HPDE6-E6E7 (cell line): Measurements from ENCODE around the gene ILF3.

Source experiments
- DNase-seq: peaks from one replicate; pipeline ENCODE4 v3.0.0; 2011; ENCODE audit warnings: missing footprints; ENCODE audit errors: extremely low spot score

Gene ILF3

GRCh38 chr19:10695401-10696398 lies 41.6 kb downstream of the ILF3 start:
- peak; percentile 93 for DNase-seq

- DNase-seq: no peak
Measured at GRCh38 chr19:10699650-10700335, 45.6 kb downstream of the ILF3 start.

GRCh38 chr19:10701955-10702525 lies 47.9 kb downstream of the ILF3 start:
- DNase-seq: no peak

GRCh38 chr19:10706990-10707389 lies 52.8 kb downstream of the ILF3 start:
- no peak for DNase-seq

GRCh38 chr19:10707440-10707839 lies 53.3 kb downstream of the ILF3 start:
- no peak for DNase-seq

GRCh38 chr19:10708291-10708690 lies 54.1 kb downstream of the ILF3 start:
- DNase-seq: no peak

- DNase-seq: no peak
Measured at GRCh38 chr19:10712045-10712444, 57.9 kb downstream of the ILF3 start.

GRCh38 chr19:10712754-10713153 lies 58.6 kb downstream of the ILF3 start:
- no peak for DNase-seq

- no peak for DNase-seq
Measured at GRCh38 chr19:10713317-10713716, 59.2 kb downstream of the ILF3 start.

- no peak for DNase-seq
Measured at GRCh38 chr19:10717054-10717355, 62.9 kb downstream of the ILF3 start.

GRCh38 chr19:10717356-10718204 lies 63.4 kb downstream of the ILF3 start, which contains the start of gene DNM2:
TSS of gene DNM2 (plus strand) at chr19:10718079. CDS start at chr19:10718243, 164 bp downstream.
- peak; percentile 99 for DNase-seq

GRCh38 chr19:10718205-10719196 lies 64.4 kb downstream of the ILF3 start:
- DNase-seq: no peak

GRCh38 chr19:10719466-10719961 lies 65.4 kb downstream of the ILF3 start:
- no peak for DNase-seq

GRCh38 chr19:10720607-10721125 lies 66.5 kb downstream of the ILF3 start:
- no peak for DNase-seq

- DNase-seq: no peak
Measured at GRCh38 chr19:10723591-10723990, 69.4 kb downstream of the ILF3 start.

GRCh38 chr19:10724573-10725071 lies 70.5 kb downstream of the ILF3 start:
- DNase-seq: no peak

GRCh38 chr19:10725415-10725814 lies 71.3 kb downstream of the ILF3 start:
- DNase-seq: no peak

- DNase-seq: no peak
Measured at GRCh38 chr19:10726268-10726667, 72.1 kb downstream of the ILF3 start.

GRCh38 chr19:10727685-10728201 lies 73.6 kb downstream of the ILF3 start:
- DNase-seq: no peak
